Renal cortical epithelial cell (primary cell): ENCODE results near the gene MAN1C1. TPM values are rescaled to one million over a fixed set of nuclear protein-coding genes. Genes with fewer than 3 reads are reported as not detected.

Experiments
- DNase-seq: peaks from one replicate; pipeline ENCODE4 v3.0.0-alpha.2; 2011; ENCODE audit warnings: low read depth
- total RNA-seq: library from RNA; depleted of rRNA; stranded (reverse); fragments of >200 nt; gene quantifications from 2 replicates; pipeline ENCODE4 v1.2.3, GENCODE V29; 2014

Gene MAN1C1
- total RNA-seq, 1 donor from 2014 or later, result 0.10 TPM

DNA sequence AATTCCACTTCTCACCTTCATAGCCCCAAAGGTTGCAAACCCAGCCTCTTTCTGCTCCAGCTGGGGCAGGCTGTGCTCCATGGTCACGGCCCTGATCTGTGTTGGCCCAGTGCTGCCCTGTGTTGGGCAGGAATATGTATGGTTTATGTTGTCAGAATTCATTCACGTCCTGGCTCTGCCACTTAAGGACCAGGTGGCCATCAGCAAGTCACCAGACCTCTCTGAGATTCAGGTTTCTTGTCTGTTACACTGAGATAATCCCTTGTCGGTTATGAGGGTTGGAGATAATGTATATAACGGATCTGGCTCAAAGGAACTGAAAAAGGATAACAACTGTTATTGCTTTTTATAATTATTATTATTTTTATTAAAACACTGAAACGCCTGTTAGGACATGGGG, 144.3 kb downstream of the MAN1C1 start:
- no peak for DNase-seq

DNA sequence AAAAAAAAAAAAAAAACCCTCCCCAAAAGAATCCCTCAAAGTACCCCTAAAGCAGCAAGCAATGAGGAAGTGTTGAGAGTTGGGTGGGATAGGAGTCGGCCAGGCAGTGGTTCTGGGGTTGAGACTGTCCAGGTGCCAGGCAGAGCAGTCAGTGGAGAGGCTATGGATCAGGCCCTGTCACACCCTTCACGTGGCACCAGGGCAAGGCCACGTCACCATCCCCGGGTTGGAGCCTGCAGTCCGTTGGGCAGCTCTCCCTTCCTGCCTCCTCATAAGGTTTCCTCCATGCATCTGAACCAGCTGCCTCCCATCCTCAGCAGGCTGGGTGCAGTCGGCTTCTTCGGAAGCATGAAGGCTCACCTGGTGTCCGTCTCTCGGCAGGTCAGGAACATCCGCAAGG, 146.9 kb downstream of the MAN1C1 start:
- no peak for DNase-seq

DNA sequence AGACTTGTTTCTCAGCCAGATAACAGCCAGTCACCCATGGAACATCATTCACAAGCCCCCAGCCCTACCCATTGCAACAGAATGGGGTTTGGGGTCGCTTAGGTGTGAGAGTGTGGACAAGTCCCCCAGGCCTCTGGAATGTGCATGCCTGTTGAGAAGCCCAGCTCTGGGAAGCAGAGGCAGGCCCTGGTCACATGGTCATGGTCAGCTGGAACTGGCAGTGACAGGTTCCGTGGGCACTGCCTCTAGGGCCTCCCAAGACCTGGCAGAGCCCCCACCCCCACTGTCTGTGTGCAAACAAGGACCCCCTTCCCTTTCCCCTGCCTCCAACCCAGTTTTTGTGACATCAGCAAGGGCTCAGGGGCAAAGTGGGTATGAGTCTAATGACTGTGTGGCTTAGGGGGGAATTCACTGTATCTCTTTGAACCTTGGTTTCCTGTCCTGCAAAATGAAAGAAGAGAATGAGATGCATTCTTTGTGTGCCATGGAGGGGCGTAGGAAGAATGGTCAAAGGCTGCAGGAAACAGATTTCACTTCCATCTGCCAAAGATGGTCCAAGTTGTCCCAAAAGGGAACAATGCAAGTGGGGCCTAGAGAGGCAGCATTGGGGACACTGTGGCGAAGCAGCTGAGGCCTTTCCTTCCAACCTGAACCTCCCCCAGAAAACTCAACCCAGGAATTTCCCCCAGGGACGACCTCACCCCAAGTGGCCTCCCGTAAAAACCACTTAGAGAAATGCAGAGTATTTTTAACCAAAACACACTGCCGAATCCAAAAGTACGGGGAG, 148.7 kb downstream of the MAN1C1 start:
- DNase-seq, result peak; percentile 27

DNA sequence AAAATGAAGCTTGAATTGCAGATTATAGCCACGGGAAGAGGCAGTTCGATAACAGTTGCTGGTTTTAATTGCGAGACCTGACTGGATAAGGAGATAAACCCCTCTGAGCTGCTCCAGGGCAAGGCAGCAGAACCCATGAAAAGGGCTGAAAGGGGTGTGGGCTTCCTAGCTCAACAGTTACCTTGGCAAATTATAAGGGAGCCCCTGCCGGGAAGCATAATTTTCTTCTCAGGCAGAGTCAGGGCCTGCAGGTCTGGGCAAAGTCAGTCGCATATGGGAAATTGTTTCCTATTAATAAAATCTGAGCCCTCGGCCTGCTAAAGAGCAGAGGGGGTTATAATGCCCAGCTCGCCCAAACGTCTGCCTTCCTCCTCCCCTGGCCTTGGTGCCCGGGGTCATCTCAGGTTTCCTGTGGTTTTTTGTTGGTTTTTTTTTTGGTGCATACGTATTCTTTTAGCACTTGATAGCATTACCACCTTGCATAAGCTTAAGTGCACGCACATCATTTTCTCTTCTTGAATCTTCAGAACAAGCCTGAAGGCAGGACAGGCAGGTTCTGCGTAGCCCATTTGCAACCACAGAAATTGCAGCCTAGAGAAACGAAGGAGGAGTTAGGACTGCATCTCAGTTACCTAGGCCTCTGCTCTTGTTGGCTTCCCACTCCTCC, 149.5 kb downstream of the MAN1C1 start:
- no peak for DNase-seq

DNA sequence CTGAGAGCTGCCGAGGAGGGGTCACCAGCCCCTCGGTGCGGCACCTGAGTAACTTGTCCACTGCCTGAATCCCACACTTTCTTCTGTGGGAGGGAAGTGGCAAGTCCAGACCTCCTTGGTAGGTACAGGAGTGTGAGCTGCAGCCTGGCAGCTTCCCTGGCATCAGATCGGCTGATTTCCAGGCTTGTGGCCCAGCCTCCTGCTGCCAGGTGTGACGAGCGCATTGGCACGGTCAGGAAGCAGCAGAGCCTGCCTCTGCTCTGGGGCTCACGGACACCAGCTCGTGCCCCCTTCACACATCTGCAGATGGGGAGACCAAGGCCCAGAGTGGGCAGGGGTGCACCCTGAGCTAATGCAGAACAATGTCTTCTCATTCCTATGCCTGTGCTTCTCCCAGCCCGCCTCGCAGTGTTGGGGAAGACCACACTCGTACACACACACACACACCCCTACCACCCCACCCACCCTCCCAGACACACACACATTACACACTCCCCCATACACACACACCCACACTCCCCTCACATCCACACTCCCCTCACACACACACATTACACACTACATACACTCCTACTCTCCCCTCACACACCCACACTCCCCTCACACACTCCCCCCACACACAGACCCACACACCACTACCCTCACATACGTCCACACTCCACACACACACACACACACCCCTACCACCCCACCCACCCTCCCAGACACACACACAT, 150.3 kb downstream of the MAN1C1 start:
- DNase-seq, result no peak

DNA sequence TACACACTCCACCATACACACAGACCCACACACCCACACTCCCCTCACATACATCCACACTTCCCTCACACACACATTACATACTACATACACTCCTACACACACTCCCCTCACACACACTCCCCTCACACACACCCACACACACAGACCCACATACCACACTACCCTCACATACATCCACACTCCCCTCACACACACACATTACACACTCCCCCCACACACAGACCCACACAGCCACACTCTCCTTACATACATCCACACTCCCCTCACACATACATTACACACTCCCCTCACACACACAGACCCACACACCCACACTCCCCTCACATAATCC, 150.8 kb downstream of the MAN1C1 start:
- DNase-seq, result no peak

DNA sequence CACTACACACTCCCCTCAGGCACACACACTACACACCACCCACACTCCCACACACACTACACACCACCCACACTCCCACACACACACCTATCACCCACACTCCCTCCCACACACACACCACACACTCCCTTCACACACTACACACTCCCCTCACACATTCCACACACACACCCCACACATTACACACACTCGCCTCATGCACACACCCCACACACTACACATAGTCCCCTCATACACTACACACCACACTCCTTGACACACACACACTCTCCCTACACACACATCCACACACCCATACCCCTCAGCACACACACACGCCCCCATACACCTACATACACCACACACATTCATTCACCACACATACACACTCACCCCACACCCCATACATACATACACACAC, 152.4 kb downstream of the MAN1C1 start:
- DNase-seq, result no peak

DNA sequence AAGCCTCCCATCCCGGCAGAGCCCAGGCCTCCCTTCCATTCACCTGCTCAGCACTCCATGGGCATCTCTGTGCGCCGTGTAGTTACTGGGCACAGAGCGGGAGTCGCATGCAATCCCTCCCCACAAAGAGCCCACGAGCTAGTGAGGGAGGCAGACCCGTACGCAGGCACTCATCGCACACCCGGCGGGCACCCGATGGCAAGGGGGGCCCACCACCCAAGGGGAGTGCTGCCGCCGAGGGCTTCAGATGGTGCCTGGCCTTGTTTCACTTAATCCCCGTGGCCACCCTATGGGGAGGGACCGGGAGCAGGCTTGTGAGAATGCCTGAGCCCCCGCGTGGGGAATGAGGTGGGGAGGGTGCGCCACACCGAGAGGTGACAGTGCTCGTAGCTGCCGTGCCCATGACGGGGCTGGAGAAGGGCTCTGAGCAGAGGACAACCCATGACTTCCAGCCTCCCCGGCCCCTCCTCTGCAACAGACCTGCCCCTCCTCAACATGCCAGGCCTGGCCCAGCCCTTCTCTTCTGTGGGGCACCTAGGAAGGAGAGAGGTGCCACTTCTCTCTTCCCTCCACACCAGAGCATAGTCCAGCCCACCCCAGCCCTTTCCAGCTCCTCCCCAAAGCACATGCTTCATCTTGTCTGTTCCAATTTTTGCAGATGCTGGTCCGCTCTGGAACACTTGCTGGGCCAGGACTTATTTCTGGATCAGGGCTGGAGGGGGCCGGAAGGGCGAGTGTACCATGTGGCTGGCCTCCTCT, 153.2 kb downstream of the MAN1C1 start:
- no peak for DNase-seq

DNA sequence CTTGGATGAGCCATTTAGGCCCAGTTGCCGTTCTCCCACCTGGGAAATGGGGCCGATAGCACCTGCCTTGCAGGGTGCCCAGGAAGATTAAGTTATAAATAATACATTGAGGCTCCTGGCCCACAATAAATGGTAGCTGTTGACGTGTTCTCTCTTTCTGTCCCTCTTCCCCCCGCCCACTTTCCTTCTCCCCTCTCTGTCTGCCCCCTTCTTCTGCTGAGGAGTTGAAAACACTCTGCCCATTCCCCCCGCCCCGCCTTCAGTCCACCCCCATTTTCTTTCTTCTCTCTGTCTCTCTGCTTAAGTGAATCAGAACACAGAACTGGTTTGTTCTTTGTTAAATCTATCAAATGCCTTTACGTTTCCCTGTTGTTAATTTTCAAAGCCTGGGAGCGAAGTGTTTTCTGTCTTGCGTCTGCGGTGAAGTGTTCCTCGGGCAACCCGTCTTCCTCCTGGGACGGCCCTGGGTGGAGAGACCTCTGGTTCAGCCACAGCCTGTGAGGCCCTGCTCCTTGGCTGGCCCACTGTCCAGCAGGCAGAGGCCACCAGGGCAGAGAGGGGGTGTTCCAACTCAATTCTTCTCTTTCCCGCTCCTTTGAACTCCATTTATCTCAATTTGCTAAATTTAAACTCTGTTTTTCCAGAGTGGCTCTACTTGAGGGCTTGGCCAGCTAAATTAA, 154.1 kb downstream of the MAN1C1 start:
- DNase-seq, result no peak

DNA sequence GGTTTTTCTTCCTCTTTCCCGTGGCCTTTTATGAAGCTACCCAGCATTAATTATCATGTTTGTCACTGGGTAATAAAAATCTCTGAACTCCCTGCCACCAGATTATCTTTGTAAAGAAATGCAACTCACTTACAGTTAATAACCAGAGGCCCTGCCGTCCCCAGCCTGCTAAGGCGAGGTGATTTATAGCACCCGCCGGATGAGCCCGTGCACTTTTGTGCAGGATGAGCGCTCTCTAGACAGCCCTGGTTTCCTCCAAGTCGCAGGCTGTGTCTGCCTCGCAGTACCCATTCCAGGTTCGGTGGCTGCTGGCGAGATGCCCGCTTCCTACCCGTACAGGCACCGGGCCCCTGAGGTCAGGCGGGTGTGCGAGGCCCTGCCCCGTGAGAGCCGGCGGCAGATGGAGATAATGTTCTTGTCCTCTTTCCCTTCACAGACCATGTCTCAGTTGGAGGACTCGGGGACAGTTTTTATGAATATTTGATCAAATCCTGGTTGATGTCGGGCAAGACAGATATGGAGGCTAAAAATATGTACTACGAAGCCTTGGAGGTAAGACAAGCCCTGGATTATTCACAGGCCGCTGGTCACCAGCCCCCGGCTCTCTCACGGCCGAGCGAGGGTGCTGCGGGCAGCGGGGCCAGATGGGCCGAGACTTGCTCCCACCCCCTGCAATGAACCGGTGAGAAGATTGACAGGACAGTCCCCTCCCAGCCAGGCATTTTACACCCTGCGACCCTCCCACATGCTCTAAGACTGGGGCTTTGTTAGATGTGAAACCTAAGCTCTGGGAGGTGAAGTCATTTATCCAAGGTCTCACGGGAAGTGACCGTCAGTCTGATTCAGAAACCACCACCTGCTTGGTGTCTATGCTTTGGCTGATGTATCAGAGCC, 154.9 kb downstream of the MAN1C1 start:
- peak; percentile 72 for DNase-seq

DNA sequence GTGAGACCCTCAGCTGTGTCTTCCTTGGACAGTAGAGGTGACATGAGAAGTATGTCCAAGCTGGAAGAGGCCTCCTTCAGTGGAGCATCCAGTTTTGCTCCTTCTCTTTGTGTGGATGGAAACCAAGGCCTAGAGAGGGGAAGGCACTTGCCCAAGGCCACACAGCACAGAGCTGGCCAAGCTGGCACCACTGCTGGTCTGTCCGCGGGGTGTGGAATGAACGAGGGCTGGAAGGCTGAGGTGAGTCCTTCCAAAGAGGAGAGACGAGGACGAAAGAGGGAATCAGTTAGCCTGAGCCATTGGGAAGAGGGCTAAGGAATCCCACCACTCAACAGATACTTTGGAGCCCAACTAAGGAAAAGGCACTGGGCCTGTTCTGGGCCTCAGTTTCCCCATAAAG, 155.6 kb downstream of the MAN1C1 start:
- no peak for DNase-seq

DNA sequence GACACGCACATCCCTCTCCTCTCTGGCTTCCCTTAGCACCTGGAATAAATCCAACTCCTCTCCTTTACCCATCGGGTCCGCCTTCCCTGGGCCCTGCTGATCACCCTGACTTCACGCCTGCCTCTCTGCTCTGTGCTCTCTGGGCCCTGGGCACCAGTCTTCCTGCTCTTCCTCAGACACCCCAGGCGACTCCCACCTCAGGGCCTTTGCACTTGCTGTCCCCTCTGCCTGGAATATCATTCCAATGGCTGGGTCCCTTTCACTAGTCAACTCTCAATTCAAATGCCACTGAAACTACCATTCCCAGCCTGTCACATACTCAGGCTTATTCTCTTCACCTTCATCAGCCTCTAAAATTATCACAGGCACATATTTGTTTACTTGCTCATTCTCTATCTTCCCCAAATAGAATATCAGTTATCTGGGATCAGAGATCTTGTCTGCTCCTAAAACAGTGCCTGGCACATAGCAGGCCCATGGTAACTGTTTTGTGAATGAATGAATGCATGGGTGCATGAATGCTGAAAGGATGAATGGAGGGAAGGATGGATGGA, 156.2 kb downstream of the MAN1C1 start:
- no peak for DNase-seq

DNA sequence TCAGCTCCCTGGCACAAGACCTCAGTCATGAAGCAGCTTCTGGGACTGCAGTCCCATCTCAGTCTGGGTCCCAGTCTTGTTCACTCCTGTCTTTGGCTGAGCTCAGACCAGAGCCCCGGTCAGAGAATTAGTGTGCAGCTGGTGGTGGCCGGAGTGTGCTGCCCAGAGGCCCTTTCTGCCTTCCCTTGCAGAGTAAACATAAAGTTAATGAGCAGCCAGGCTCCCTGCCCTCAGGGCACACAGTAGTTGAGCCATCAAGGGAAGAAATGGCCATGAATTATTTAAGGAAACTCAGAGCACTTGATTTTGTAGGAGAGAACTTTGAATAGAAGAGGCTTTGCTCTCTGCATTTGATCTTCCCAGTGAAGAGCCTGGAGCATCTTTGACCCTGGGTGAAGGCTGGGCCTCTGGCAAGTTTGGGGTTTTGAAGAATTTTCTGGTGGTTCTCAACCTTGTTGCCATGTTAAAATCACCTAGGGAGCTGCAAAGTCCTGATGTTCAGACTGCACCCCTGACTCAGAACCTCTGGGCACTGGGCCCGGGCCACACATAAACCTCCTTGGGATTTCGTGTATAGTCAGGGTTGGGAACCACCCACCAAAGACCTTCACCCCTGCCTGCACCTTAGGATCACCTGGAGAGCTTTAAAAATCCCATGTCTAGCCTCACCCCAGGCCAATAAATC, 157.0 kb downstream of the MAN1C1 start:
- peak; percentile 94 for DNase-seq

DNA sequence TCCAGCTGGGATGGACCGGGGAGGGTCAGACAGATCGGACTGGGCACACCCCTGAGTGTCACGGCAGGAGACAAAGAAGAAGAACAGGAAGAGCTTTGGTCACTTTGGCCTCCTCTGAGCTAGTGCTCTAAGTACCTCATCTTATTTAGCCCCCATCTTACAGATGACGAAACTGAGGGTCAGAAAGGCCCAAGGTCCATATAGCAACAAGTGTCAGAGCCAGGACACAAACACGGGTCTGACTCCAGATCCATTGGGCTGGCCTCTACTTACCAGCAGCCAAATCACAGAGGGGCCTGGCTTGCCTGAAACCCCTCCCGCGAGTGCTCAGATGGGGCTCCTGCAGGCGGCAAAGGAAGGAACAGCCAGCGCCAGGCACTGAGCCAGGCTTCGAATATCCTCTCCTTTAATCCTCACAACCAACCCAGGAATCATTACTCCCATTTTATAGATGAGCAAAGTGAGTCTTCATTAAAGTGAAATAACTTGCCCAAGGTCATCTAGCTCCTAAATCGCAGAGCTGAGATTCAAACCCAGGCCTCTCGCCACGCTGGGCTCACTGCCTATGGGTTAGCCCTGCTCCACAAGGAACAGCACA, 157.7 kb downstream of the MAN1C1 start:
- DNase-seq, result no peak

DNA sequence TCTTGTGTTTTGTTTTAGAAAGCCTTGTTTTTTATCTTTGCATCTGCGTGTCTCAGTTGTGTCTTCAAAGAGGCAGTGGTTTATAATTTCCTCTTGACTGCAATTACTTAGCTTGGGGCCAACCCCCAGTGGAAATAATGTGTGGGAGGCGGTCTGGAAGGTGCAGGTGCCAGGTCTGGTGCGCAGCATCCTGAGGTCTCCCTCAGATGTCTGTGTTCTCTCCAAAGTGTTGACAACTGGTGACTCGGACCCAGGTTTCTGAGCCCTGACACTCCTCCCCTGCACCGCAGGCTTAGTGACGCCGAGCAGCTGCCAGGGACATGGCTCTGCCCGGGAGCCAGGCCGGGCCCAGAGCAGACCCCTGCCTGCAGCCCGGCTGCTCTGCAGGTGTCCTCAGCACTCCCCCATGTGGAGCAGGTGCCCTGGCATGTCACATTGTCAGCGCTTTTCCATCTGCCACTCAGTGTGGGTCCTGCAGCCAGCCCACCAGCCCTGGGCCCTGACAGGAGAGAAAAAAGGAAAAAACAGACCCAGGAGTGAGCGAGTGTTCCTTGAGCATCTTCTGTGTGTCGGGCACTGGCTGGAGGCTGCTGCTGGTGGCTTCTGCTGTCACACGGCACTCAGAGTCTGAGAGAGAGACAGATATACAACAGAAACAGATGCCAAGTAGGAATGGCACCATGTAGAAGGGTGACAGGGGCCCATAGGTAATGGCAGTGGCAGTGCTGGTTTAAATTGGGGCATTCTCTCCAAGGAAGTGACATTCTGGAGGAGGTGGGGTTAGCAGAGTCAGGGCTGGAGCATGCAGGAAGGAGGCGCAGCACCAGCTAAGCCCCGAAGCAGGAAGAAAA, 158.6 kb downstream of the MAN1C1 start:
- no peak for DNase-seq

DNA sequence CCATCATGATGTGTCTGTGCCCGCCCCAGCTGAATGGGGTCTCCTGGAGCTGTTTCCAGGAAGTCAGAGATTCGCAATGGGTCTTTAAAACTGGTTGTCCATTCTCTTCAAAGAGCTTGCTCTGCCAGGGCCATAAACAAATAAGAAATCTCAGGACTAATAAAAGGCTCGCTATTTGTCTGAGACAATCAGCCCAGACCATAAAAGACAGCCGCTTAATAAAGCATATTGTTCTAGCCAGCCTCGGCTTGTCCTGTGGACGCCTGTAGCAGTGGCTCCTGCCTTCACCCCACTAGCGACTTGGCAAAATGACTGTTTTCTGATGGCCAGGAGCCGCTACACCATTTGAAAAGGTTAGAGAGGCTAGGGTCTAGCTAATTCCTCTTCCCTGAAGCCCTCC, 162.8 kb downstream of the MAN1C1 start:
- no peak for DNase-seq

DNA sequence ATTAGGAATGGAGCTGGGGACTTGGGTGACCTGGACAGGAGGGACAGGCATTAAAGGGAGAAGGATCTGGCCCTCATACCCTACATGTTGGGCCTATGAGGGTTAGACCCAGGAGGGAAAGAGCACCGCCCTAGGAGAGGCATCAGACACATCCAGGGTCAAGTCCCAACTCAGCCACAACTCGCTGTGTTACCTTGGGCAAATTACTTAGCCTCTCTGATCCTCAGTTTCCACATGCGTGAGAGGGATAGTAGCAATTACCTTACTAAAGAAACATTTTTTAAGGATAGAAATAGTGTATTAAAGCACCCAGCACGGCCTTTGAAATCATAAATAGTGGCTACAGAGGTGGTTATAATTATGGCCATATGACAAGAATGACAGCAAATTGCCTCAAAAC, 163.3 kb downstream of the MAN1C1 start:
- DNase-seq, result no peak
